CD4-positive, alpha-beta T cell (primary cell): ENCODE data around the gene LYST. TPM values are rescaled to one million over a fixed set of nuclear protein-coding genes. Genes with fewer than 3 reads are reported as not detected.

Experiments used
- ATAC-seq: fragments of 200-7000 bp; cut with Tn5 transposase; one replicate; pipeline ENCODE4 v1.10.0; 2022; ENCODE audit warnings: mild to moderate bottlenecking; ENCODE audit not compliant: poor library complexity
- CTCF ChIA-PET: fragments of 350-600 bp; sonication (Branson Sonifier 250); formaldehyde crosslinking; loops from one replicate; lab custom pipeline; 2021; ENCODE audit warnings: antibody characterized with exemption, inconsistent platforms; lab: Charles Lee
- POLR2A ChIA-PET: fragments of 350-600 bp; sonication (Branson Sonifier 250); formaldehyde crosslinking; loops from one replicate; lab custom pipeline; 2021; ENCODE audit warnings: antibody characterized with exemption, inconsistent platforms; lab: Charles Lee
- DNase-seq, 14 experiments: peaks; one replicate each; pipeline ENCODE4 v3.0.0-alpha.2; 2013 to 2020; ENCODE audit warnings: mixed read lengths in 2 of 14
- H3K27ac ChIP-seq, 2 donors: one replicate each; pipeline versions ENCODE4 v1.5.1 to v1.7.0; 2013; ENCODE audit warnings: low read length in 2 of 2, low read depth in 1 of 2, mild to moderate bottlenecking in 1 of 2
- H3K27me3 ChIP-seq, 2 experiments: 1 replicate in 1 of 2; 2 replicates in 1 of 2; pipeline versions ENCODE4 v1.6.1 to v1.7.0; 2013; ENCODE audit warnings: low read length in 2 of 2, control low read depth in 1 of 2, mild to moderate bottlenecking in 1 of 2, moderate library complexity in 1 of 2; ENCODE audit not compliant: insufficient read depth in 2 of 2, control insufficient read depth in 1 of 2
- H3K36me3 ChIP-seq: one replicate; pipeline ENCODE4 v1.6.1; 2013; ENCODE audit warnings: low read length, control low read depth; ENCODE audit not compliant: insufficient read depth
- H3K4me1 ChIP-seq: one replicate; pipeline ENCODE4 v1.6.1; 2013; ENCODE audit warnings: low read length, control low read depth; ENCODE audit not compliant: insufficient read depth
- H3K4me3 ChIP-seq: one replicate; pipeline ENCODE4 v1.5.1; 2013; ENCODE audit warnings: mild to moderate bottlenecking, low read length, moderate library complexity
- H3K9me3 ChIP-seq, 2 experiments: 1 replicate in 1 of 2; 2 replicates in 1 of 2; pipeline versions ENCODE4 v1.6.1 to v1.7.0; 2013; ENCODE audit warnings: low read length in 2 of 2, mild to moderate bottlenecking in 2 of 2, control low read depth in 1 of 2, moderate library complexity in 1 of 2; ENCODE audit not compliant: control insufficient read depth in 1 of 2, insufficient read depth in 1 of 2
- H3K27ac Mint-ChIP-seq: one replicate; pipeline ENCODE4 v1.8.0; 2020; ENCODE audit warnings: mixed read lengths
- H3K27me3 Mint-ChIP-seq: one replicate; pipeline ENCODE4 v1.8.0; 2021; ENCODE audit warnings: mixed read lengths
- H3K36me3 Mint-ChIP-seq: one replicate; pipeline ENCODE4 v1.8.0; 2021; ENCODE audit warnings: low read depth, mixed read lengths
- H3K4me1 Mint-ChIP-seq: one replicate; pipeline ENCODE4 v1.8.0; 2021; ENCODE audit warnings: low read depth, mixed read lengths
- H3K4me3 Mint-ChIP-seq: one replicate; pipeline ENCODE4 v1.8.0; 2020; ENCODE audit warnings: mild to moderate bottlenecking, mixed read lengths
- H3K9me3 Mint-ChIP-seq: one replicate; pipeline ENCODE4 v1.8.0; 2020; ENCODE audit warnings: mixed read lengths
- intact Hi-C, 2 experiments: fragments of 100-400 bp; cut with DNase I in 1 of 2; cut with micrococcal nuclease in 1 of 2; formaldehyde crosslinking; loops; one replicate each; pipeline versions ENCODE4 v1.15.1 to v1.9.0; 2023 to 2025; cut with DNase I, micrococcal nuclease
- total RNA-seq, 174 experiments: library from RNA in 2 of 174; stranded (reverse) in 2 of 174; gene quantifications; one replicate each; pipeline ENCODE4 v1.2.3 and lab custom pipeline; 2021 to 2026
- TF ChIP-seq, protein P1 (sequence below): fragments of 200-600 bp; IDR thresholded peaks from one replicate; pipeline ENCODE4 v1.8.0; 2022; ENCODE audit warnings: antibody characterized with exemption, mild to moderate bottlenecking

Gene LYST
- total RNA-seq, 2 experiments from 2014 or later, result 24.9 to 26.8 TPM

DNA sequence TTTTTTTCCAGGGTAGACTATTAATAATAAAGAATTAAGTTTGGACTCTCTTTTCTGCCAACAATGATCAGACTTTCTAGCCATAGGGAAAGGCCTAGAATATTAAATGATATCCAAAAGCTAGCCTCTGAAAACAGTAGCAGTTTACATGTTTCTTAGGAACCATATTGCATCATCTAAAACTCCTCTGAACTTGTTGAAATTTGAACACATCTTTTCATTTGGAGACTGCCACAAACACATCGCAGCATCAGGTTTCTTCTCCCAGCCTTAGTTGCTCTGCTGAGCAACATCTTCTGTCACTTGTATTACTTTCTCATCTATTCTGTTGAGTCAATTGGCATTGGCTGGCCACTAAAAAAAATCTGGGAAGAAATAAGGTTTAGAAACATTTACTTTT is 153.9 kb downstream of the LYST start:
- no peaks in the 10 kb centered on the region for H3K27me3 ChIP-seq
- no peak overlapping the region for H3K4me3 ChIP-seq
- Mint-ChIP-seq H3K9me3 (no peaks in the 10 kb centered on the region), H3K4me1 (no peaks in the 10 kb centered on the region), H3K27me3 (no peaks in the 10 kb centered on the region), H3K4me3 (no peak overlapping the region), H3K27ac (no peak overlapping the region), H3K36me3 (peaks cover 73% of the 10 kb centered on the region)
- H3K4me1 ChIP-seq, result no peaks in the 10 kb centered on the region
- ChIA-PET POLR2A (no interaction called here), CTCF (no interaction called here)
- TF ChIP-seq, protein P1, sequence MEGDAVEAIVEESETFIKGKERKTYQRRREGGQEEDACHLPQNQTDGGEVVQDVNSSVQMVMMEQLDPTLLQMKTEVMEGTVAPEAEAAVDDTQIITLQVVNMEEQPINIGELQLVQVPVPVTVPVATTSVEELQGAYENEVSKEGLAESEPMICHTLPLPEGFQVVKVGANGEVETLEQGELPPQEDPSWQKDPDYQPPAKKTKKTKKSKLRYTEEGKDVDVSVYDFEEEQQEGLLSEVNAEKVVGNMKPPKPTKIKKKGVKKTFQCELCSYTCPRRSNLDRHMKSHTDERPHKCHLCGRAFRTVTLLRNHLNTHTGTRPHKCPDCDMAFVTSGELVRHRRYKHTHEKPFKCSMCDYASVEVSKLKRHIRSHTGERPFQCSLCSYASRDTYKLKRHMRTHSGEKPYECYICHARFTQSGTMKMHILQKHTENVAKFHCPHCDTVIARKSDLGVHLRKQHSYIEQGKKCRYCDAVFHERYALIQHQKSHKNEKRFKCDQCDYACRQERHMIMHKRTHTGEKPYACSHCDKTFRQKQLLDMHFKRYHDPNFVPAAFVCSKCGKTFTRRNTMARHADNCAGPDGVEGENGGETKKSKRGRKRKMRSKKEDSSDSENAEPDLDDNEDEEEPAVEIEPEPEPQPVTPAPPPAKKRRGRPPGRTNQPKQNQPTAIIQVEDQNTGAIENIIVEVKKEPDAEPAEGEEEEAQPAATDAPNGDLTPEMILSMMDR, result no peak
- intact Hi-C loops, result no loop called here
- DNase-seq (no peak), ATAC-seq (no peak)
- no peaks in the 10 kb centered on the region for H3K9me3 ChIP-seq
- peaks cover 43% of the 10 kb centered on the region for H3K36me3 ChIP-seq
- no peak overlapping the region for H3K27ac ChIP-seq

DNA sequence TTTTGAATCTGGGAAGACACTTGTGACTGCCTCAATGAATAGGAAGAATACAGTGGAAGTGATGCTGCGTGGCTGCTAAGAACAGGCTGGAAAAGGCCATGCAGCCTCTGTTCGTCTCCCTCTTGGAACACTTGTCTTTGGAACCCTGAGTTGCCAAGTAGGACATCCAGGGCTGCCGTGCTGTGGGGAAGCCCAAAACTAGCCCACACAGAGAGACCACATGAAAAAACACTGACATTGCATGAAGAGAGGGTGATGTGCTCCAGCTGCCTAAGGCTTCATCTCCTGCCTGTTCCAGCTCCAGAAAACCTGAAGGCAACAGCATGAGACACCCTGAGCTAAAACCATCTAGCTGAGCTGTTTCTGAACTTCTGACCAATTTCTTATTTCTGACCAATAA is 156.0 kb downstream of the LYST start:
- H3K27me3 ChIP-seq, result no peaks in the 10 kb centered on the region
- no peaks in the 10 kb centered on the region for H3K4me1 ChIP-seq
- Mint-ChIP-seq H3K27ac (no peak overlapping the region), H3K27me3 (no peaks in the 10 kb centered on the region), H3K9me3 (no peaks in the 10 kb centered on the region), H3K36me3 (peaks cover 75% of the 10 kb centered on the region), H3K4me1 (no peaks in the 10 kb centered on the region), H3K4me3 (no peak overlapping the region)
- H3K9me3 ChIP-seq, result no peaks in the 10 kb centered on the region
- ATAC-seq, result no peak
- H3K36me3 ChIP-seq, result peaks cover 42% of the 10 kb centered on the region
- intact Hi-C loops, result no loop called here
- H3K4me3 ChIP-seq, result no peak overlapping the region
- POLR2A ChIA-PET, result interaction anchor here (1.1 kb wide), 1 partner anchor 8 kb away, joined by 3 read pairs; no protein-coding TSS in a partner anchor
- CTCF ChIA-PET, result no interaction called here
- TF ChIP-seq, protein P1, result no peak
- no peak for DNase-seq
- no peak overlapping the region for H3K27ac ChIP-seq

DNA sequence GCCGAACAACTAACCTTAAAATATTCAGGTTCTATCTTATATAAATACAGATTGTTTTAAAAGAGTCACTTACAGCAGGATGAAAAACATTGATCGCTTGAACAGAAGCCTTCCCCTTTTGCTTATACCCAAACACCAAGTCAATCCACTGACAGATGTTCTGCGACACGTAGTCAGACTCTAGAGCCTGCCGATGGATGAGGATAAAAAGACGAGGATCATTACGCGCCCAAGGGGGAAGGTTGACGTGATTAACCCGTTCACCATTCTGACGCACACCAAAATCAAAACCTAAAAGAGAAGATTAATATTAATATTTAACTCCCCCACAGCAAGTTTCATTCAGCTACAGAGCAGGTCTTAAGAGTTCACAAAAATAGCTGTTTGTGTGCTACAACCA is 157.7 kb downstream of the LYST start:
- Histone ChIP-seq H3K27ac (no peak overlapping the region), H3K36me3 (peaks cover 34% of the 10 kb centered on the region), H3K4me3 (no peak overlapping the region), H3K27me3 (no peaks in the 10 kb centered on the region), H3K9me3 (no peaks in the 10 kb centered on the region), H3K4me1 (no peaks in the 10 kb centered on the region)
- ChIA-PET CTCF (no interaction called here), POLR2A (no interaction called here)
- no peak for DNase-seq
- Mint-ChIP-seq H3K27me3 (no peaks in the 10 kb centered on the region), H3K27ac (no peak overlapping the region), H3K36me3 (peaks cover 70% of the 10 kb centered on the region), H3K4me1 (no peaks in the 10 kb centered on the region), H3K9me3 (no peaks in the 10 kb centered on the region), H3K4me3 (no peak overlapping the region)
- no peak for ATAC-seq
- intact Hi-C loops, result no loop called here
- TF ChIP-seq, protein P1, result no peak
